IPS DF 19.7 (cell line): ENCODE data around the gene SUPT4H1.

Source experiments
- DNase-seq: peaks from one replicate; pipeline ENCODE4 v3.0.0-alpha.2; 2013; ENCODE audit warnings: low read depth, low spot score

Gene SUPT4H1

DNA sequence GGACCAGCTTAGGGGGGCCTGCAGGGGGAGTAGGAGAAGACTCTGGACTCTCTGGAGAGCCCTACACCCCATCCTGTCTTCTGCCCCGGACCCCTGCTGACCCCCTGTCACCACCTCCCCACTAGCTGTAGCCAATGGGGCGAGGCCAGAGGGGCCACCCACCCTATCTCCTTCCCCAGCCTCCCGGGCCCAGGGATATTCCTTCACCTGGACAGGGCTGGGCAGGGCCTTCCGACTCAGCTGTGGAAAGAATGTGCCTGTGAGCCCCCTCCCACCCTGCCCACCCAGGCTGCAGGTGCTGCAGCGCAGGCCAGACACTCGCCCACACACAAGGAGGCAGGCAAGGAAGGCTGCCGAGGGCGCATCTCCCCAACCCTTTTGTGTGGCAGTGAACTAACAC is 46.4 kb downstream of the SUPT4H1 start:
- DNase-seq, result no peak

DNA sequence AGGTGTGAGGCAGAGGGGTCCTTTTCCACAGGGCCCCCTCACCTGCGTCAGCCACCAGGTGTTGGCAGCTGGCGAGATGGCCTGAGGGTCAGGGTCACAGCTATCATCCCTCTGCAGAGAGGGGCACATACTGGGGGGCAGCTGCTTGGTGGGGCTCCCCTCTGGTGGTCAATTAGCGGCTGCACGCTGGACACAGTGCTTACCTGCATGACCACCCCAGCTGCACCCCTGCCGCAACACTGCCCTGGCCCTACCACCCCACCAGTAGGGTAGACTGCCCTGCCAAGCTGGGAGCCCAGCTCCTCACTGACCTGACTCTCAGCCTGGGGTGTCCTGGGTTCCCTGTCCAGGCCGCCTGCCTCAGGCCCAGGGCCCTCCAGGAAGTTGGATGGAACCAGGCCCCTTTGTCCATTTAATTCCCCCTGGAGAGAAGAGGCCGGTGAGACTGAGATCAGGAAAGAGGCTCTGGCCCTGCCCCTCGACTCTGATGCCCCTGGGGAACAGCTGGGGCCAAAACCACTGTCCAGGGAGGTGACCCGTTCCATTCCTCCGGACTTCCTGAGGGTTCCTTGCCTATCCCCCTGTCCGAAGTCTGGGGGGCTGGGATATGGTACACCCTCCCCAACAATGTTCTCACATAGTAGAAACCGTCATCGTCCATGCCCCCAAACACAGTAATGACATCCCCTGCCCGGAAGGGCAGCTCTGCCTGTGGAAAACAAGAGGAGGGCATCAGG is 47.1 kb downstream of the SUPT4H1 start:
- no peak for DNase-seq

DNA sequence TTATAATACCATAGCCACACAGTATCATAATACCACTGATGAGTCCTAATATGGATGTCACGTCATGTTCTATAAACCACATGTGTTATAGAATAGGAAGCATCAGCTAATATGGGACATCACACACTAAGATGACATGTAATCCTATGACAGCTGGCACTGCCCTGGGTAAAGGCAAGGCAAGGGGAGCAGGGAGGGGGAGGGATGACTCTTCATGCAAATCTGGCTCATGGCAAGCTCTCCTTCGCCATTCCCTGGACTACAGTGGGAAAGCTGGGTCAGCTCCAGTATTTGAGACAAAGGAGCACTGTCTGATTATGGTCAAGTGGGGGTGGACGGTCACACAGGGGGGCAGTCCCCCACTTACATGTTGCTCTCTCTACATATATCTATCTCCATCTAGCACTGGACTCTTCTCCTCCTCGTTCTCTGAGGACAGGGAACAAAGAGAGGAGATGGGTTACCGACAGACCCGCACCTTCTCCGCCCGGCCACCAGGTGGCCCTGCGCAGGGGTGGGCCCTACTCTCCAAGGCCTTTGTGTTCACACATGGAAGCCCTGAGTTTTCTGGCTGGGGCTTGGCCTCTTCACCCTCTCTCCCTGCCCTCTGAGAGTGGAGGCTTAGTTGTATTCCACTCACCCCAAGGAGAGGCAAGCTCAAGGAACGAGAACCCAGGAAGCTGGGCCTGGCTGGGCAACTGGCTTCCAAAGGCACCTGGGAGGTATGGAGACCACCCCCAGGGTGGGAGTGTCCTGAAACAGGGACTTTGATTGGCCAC is 47.8 kb downstream of the SUPT4H1 start:
- DNase-seq, result no peak

DNA sequence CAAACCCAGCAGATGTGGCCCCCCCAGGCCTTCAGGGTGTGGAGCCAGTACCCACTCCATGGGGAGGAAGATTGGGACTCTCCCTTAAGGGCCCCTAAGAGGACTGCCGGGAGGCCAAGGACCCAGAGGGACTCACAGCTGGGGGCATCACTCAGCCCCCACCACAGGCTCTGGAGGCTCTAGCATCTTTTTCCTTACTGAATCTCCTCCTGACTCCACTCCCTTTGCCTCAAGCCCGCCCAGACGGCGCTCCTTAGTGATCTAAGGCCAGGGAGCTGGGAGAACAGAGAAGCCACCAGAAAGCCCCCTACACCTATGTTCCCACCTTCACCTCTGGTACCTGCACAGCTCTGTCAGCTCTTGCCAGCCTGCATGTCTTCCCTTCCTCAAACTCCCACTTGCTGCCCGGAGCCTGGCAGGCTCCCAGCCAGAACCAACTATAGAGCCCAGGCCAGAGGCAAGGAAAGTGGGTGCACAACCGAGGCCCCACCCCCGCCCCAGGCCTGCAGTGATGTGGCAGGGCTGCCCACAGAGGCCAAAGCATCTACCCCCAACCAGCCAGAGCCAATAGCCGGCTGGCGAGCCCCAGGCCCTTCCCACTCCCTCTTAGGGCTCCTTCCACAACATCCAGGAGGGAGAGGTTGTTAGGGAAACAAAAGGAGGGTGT is 48.9 kb downstream of the SUPT4H1 start:
- DNase-seq, result no peak

DNA sequence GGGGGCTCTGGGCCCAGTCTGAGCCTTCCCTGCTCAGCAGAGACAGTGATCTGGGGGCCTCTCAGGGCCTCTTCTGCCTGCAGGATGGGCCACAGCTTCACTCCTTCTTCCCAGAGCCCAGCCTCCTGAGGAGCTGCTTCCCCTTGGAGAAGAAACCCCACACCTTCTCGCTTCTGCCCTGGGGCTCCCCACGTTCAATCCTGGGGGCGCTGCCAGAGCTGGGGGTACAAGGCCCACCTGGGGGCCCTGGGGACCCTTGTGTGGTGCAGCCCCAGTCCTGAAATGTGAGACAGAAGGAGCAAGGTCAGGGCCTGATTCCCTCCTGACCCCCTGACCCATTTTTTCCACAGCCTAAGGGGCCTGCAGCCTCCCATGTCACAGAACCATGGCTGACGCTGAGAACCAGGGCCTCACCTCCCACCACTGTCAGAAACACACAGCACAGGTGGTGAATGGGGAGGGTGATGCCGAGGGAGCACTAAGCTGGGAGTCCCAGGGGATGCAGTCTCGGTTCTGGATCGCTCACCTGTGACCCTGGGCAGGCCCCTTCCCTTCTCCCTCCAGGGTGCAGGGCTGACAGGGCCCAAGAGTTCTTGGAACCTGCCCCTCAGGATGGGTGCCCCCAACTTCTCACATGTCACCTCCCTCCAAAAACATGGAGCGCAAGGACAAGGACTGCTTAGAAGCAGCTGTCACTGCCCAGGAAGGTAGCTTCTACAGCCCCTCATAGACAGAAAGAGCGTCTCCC is 49.7 kb downstream of the SUPT4H1 start:
- DNase-seq, result no peak

DNA sequence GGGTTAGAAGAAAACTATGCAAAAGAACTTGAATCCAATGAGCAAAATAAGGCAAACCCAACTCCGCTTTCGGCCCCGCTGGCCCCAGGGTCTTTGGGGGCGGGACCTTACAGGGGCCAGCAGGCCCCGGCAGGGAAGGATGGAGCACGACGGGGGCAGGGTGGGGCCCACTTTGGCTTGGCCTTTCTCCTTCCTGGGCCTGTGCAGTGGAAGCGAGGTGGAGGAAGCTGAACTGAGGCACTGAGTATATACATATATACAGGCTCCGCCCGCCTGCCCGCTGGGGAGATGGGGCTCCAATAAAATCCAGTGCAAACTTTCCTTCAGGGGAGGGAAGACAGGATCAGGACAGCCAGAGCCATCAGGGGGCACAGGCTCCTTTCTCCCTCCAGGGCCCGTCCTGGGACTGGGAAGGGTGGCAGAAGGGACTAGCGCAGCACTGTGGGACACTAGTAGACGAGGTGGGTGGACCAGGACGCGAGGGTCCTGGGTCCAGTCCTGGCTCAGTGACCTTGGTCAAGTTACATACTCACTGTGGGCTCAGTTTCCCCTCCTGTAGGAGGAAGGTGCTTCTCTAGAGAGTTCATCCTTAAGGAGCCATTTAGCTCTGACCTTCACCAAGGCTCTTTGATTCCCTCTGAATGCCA is 50.4 kb downstream of the SUPT4H1 start:
- no peak for DNase-seq

DNA sequence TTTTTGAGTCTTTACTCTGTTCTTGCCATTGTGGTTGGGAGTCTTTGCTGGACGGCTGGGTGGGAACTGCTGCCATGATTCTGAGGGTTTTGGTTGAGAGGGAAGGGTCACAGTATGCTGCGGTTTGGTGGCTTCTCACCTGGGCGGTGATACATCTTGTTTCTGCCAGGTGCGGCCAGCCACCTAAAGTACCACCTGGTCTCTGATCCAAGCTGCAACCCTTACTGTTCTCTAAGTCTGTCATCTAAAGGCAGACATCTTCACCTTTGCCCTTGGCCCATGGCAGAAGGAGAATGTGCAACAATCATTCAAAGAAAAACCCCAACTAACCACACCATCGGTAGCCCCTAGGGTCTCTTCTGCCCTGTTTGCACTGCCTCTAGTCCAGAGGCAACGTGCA is 51.7 kb downstream of the SUPT4H1 start:
- DNase-seq, result no peak
